ENCODE results near the gene RMI2.

Gene RMI2

GRCh38 chr16:11329071-11329491, 16.2 kb upstream of the RMI2 start:
- DNase-seq, result peak; percentile 17

GRCh38 chr16:11329891-11330290, 15.4 kb upstream of the RMI2 start:
- DNase-seq, result no peak

- no peak for DNase-seq
Observed at GRCh38 chr16:11330526-11331237, 14.6 kb upstream of the RMI2 start.

GRCh38 chr16:11331967-11332366, 13.3 kb upstream of the RMI2 start:
- DNase-seq, result no peak

- DNase-seq, result no peak
Observed at GRCh38 chr16:11333010-11333409, 12.2 kb upstream of the RMI2 start.

- no peak for DNase-seq
Observed at GRCh38 chr16:11333702-11334101, 11.6 kb upstream of the RMI2 start.

- DNase-seq, result no peak
Observed at GRCh38 chr16:11334831-11335404, 10.3 kb upstream of the RMI2 start.

GRCh38 chr16:11339075-11339474, 6.2 kb upstream of the RMI2 start:
- DNase-seq, result no peak

GRCh38 chr16:11340710-11341109, 4.5 kb upstream of the RMI2 start:
- no peak for DNase-seq

GRCh38 chr16:11341371-11341770, 3.9 kb upstream of the RMI2 start:
- DNase-seq, result no peak

GRCh38 chr16:11342021-11342855, 3.0 kb upstream of the RMI2 start:
- DNase-seq, result no peak

GRCh38 chr16:11346700-11347319, 1.6 kb downstream of the RMI2 start:
- DNase-seq, result no peak

- no peak for DNase-seq
Observed at GRCh38 chr16:11347831-11348230, 2.6 kb downstream of the RMI2 start.

- no peak for DNase-seq
Observed at GRCh38 chr16:11348737-11349598, 3.7 kb downstream of the RMI2 start.

GRCh38 chr16:11349599-11350276, 4.5 kb downstream of the RMI2 start:
- peak; percentile 93 for DNase-seq

GRCh38 chr16:11350519-11350918, 5.3 kb downstream of the RMI2 start:
- DNase-seq, result no peak

- DNase-seq, result no peak
Observed at GRCh38 chr16:11350921-11351335, 5.7 kb downstream of the RMI2 start.

- no peak for DNase-seq
Observed at GRCh38 chr16:11353158-11353557, 7.9 kb downstream of the RMI2 start.

- DNase-seq, result no peak
Observed at GRCh38 chr16:11354407-11354732, 9.1 kb downstream of the RMI2 start.

GRCh38 chr16:11354733-11355574, 9.7 kb downstream of the RMI2 start:
- DNase-seq, result peak; percentile 98

- DNase-seq, result no peak
Observed at GRCh38 chr16:11355862-11356261, 10.6 kb downstream of the RMI2 start.

All from MV-4-11 (cell line).